Neural progenitor cell (in vitro differentiated cells): ENCODE measurements around the gene ESRRB. TPM values are rescaled to one million over a fixed set of nuclear protein-coding genes. Genes with fewer than 3 reads are reported as not detected.

Source experiments
- DNase-seq: peaks from one replicate; pipeline ENCODE4 v3.0.0-alpha.2; 2016; ENCODE audit warnings: low spot score
- H2AFZ ChIP-seq: fragments of 200-600 bp; sonication (generic); replicated peaks from 2 replicates; pipeline ENCODE4 v1.6.1; 2016; ENCODE audit warnings: antibody characterized with exemption
- H3F3A ChIP-seq: fragments of 200-600 bp; sonication (generic); 2 replicates; pipeline ENCODE4 v1.6.1; 2016; ENCODE audit warnings: antibody characterized with exemption, low read depth
- H3K27ac ChIP-seq: fragments of 200-600 bp; sonication (generic); 2 replicates; pipeline ENCODE4 v1.5.1; 2016; ENCODE audit warnings: mild to moderate bottlenecking
- H3K27me3 ChIP-seq: fragments of 200-600 bp; sonication (generic); 2 replicates; pipeline ENCODE4 v1.6.1; 2016; ENCODE audit warnings: mild to moderate bottlenecking, moderate library complexity
- H3K36me3 ChIP-seq: fragments of 200-600 bp; sonication (generic); 2 replicates; pipeline ENCODE4 v1.5.1; 2016
- H3K4me1 ChIP-seq: fragments of 200-600 bp; sonication (generic); 2 replicates; pipeline ENCODE4 v1.6.1; 2016; ENCODE audit warnings: mixed run types
- H3K4me2 ChIP-seq: fragments of 200-600 bp; sonication (generic); 2 replicates; pipeline ENCODE4 v1.6.1; 2016
- H3K4me3 ChIP-seq: fragments of 200-600 bp; sonication (generic); 2 replicates; pipeline ENCODE4 v1.5.1; 2016
- H3K79me2 ChIP-seq: fragments of 200-600 bp; sonication (generic); 2 replicates; pipeline ENCODE4 v1.6.1; 2016; ENCODE audit warnings: low read depth
- H3K9ac ChIP-seq: fragments of 200-600 bp; sonication (generic); 2 replicates; pipeline ENCODE4 v1.6.1; 2016
- H3K9me3 ChIP-seq: fragments of 200-600 bp; sonication (generic); 2 replicates; pipeline ENCODE4 v1.5.1; 2016; ENCODE audit warnings: low read depth
- H4K20me1 ChIP-seq: fragments of 200-600 bp; sonication (generic); 2 replicates; pipeline ENCODE4 v1.6.1; 2016; ENCODE audit warnings: low read depth
- H3K27ac Mint-ChIP-seq: 3 replicates; pipeline ENCODE4 v1.8.0; 2021; ENCODE audit warnings: mixed read lengths
- H3K27me3 Mint-ChIP-seq: 2 replicates; pipeline ENCODE4 v1.8.0; 2022; ENCODE audit warnings: low read depth, mild to moderate bottlenecking, inconsistent platforms, moderate library complexity, mixed read lengths; ENCODE audit not compliant: insufficient read depth
- H3K36me3 Mint-ChIP-seq: 3 replicates; pipeline ENCODE4 v1.8.0; 2021; ENCODE audit warnings: mixed read lengths
- H3K4me1 Mint-ChIP-seq: 3 replicates; pipeline ENCODE4 v1.8.0; 2021; ENCODE audit warnings: mixed read lengths
- H3K4me3 Mint-ChIP-seq: 3 replicates; pipeline ENCODE4 v1.8.0; 2021; ENCODE audit warnings: mild to moderate bottlenecking, moderate library complexity, mixed read lengths
- H3K9me3 Mint-ChIP-seq: 3 replicates; pipeline ENCODE4 v1.8.0; 2020; ENCODE audit warnings: mixed read lengths
- EZH2 ChIP-seq: fragments of 200-600 bp; sonication (generic); IDR thresholded peaks from 2 replicates; pipeline ENCODE4 v1.6.1; 2017; ENCODE audit warnings: antibody characterized with exemption, mild to moderate bottlenecking, moderate library complexity
- EZH2phosphoT487 ChIP-seq: fragments of 200-600 bp; sonication (generic); IDR thresholded peaks from 2 replicates; pipeline ENCODE4 v1.6.1; 2017; ENCODE audit warnings: antibody characterized with exemption
- total RNA-seq: library from RNA; depleted of rRNA; stranded (reverse); fragments of >200 nt; gene quantifications from 2 replicates; pipeline ENCODE4 v1.2.3, GENCODE V29; 2015; ENCODE audit warnings: low replicate concordance
- TF ChIP-seq, protein P1 (sequence below): fragments of 200-600 bp; sonication (generic); IDR thresholded peaks from 2 replicates; pipeline ENCODE4 v1.5.1; 2017; ENCODE audit warnings: antibody characterized with exemption, mild to moderate bottlenecking

ESRRB gene
- total RNA-seq, 1 donor from 2014 or later, result 1.3 TPM

DNA sequence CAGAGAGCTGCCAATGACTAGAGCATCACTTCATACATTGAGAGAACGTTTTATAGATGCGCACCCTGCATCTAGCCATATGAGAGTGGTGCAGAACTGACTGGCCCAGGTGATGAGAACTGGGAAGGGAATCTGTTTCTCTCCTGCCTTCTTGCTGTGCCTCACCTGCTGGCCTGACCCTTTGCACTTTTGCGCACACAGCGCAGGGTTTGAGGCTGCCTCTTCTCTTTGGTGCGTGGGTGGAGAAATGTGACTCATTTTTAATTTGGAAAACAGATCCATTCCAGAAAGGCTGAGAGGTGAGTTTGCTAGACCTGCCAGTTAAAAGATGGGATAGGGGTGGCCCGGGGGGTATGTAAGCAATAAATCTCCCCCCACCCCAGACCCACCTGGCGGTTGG, 453 bp upstream of the ESRRB start:
- Histone ChIP-seq H3K4me2 (peak overlapping the region; percentile 99), H3K27ac (no peak overlapping the region), H3K9ac (no peak overlapping the region), H2AFZ (no peak overlapping the region), H3K79me2 (no peaks in the 10 kb centered on the region), H4K20me1 (peaks cover 25% of the 10 kb centered on the region), H3K36me3 (no peaks in the 10 kb centered on the region), H3F3A (no peaks in the 10 kb centered on the region), H3K4me1 (peaks cover 22% of the 10 kb centered on the region), H3K27me3 (peaks cover 98% of the 10 kb centered on the region), H3K9me3 (no peaks in the 10 kb centered on the region), H3K4me3 (no peak overlapping the region)
- TF ChIP-seq EZH2phosphoT487 (no peak), EZH2 (no peak)
- TF ChIP-seq, protein P1, sequence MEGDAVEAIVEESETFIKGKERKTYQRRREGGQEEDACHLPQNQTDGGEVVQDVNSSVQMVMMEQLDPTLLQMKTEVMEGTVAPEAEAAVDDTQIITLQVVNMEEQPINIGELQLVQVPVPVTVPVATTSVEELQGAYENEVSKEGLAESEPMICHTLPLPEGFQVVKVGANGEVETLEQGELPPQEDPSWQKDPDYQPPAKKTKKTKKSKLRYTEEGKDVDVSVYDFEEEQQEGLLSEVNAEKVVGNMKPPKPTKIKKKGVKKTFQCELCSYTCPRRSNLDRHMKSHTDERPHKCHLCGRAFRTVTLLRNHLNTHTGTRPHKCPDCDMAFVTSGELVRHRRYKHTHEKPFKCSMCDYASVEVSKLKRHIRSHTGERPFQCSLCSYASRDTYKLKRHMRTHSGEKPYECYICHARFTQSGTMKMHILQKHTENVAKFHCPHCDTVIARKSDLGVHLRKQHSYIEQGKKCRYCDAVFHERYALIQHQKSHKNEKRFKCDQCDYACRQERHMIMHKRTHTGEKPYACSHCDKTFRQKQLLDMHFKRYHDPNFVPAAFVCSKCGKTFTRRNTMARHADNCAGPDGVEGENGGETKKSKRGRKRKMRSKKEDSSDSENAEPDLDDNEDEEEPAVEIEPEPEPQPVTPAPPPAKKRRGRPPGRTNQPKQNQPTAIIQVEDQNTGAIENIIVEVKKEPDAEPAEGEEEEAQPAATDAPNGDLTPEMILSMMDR, result no peak
- Mint-ChIP-seq H3K27ac (no peak overlapping the region), H3K4me3 (peak overlapping the region; percentile 85), H3K27me3 (peaks cover 53% of the 10 kb centered on the region), H3K4me1 (peaks cover 16% of the 10 kb centered on the region), H3K36me3 (no peaks in the 10 kb centered on the region), H3K9me3 (no peaks in the 10 kb centered on the region)
- no peak for DNase-seq

DNA sequence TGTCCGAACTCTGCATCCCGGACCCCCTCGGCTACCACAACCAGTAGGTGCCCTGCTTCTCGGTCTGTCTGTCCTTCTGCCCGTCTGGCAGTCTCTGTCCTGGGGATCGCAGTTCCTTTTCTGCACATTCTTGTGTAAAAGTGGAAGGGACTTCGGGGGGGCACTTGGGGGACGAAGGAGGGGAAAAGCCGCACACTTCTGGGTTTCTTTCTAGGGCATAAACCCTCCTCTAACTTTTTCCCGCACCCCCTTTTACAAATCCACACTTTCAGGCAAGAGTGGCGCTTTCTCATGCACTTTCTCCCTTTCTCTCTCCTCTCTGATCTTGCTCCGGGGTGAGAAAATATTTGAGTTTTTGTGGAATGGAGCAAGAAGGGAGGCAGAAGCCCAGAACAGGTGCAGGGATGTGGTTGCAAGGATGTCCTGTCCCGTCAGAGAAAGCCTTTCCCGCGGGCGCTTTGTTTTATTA, 506 bp downstream of the ESRRB start:
- Histone ChIP-seq H3K9ac (no peak overlapping the region), H3K9me3 (no peaks in the 10 kb centered on the region), H3K4me2 (peak overlapping the region; percentile 99), H3K4me1 (peaks cover 22% of the 10 kb centered on the region), H3F3A (no peaks in the 10 kb centered on the region), H2AFZ (peak overlapping the region; percentile 48), H3K36me3 (no peaks in the 10 kb centered on the region), H3K27me3 (peaks cover 100% of the 10 kb centered on the region), H3K27ac (no peak overlapping the region), H4K20me1 (peaks cover 25% of the 10 kb centered on the region), H3K4me3 (peak overlapping the region; percentile 65), H3K79me2 (no peaks in the 10 kb centered on the region)
- Mint-ChIP-seq H3K36me3 (no peaks in the 10 kb centered on the region), H3K27me3 (peaks cover 54% of the 10 kb centered on the region), H3K9me3 (no peaks in the 10 kb centered on the region), H3K4me1 (peaks cover 24% of the 10 kb centered on the region), H3K4me3 (peak overlapping the region; percentile 85), H3K27ac (no peak overlapping the region)
- TF ChIP-seq EZH2phosphoT487, result no peak
- TF ChIP-seq, protein P1, result no peak
- TF ChIP-seq EZH2, result no peak
- DNase-seq, result peak; percentile 28

DNA sequence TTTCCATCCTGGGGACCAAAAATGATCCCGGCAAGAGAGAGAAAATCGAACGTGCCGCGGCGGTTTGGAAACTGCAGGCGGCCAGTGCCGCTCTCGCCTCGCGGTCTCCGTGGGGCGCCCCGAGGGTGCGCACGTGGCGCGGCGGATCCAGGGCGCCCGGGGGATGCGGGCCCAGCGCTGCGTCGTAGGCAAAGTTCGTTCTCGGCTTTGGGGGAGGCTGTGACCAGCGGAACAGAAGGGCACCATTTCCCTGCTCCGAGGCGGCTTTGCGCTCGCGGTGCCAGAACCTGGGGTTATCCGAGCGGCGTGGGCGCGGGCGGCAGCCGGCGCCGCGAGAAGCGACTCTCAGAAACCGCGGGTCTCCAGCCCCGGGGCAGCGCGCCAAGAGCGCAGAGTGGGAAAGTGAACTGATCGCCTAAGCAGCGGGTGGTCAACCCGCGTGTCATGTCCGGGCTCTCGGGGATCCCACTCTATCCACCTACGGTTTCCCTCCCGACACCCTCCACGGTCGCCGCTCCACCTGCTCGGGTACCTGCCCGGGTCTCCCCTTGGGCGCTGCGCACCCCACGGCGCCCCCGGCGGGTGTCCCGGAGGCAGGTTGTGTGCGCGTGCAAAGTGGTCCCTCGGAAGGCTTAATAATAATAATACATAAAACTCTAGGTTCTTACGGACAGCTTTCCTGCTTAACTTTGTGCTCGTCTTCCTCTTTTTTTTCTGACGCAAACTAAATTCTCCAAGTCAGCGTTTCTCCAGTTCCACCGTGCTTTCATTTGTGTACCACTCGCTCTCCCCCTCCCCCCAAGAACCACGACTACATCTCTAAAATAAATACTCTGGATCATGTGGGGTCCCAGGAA, 1.2 kb downstream of the ESRRB start:
- DNase-seq, result peak; percentile 40
- Histone ChIP-seq H3K4me2 (peak overlapping the region; percentile 99), H3K79me2 (no peaks in the 10 kb centered on the region), H3K9me3 (no peaks in the 10 kb centered on the region), H3K27ac (no peak overlapping the region), H3K36me3 (no peaks in the 10 kb centered on the region), H4K20me1 (peaks cover 25% of the 10 kb centered on the region), H3F3A (no peaks in the 10 kb centered on the region), H3K4me1 (peaks cover 22% of the 10 kb centered on the region), H2AFZ (peak overlapping the region; percentile 48), H3K27me3 (peaks cover 100% of the 10 kb centered on the region), H3K4me3 (peak overlapping the region; percentile 65), H3K9ac (no peak overlapping the region)
- Mint-ChIP-seq H3K4me3 (peak overlapping the region; percentile 85), H3K36me3 (no peaks in the 10 kb centered on the region), H3K27ac (no peak overlapping the region), H3K4me1 (peaks cover 28% of the 10 kb centered on the region), H3K27me3 (peaks cover 53% of the 10 kb centered on the region), H3K9me3 (no peaks in the 10 kb centered on the region)
- TF ChIP-seq, protein P1, result no peak
- TF ChIP-seq EZH2phosphoT487 (peak; percentile 96), EZH2 (peak; percentile 99)
